Endodermal cell (in vitro differentiated cells): ENCODE results near the gene CD84. TPM values are rescaled to one million over a fixed set of nuclear protein-coding genes. Genes with fewer than 3 reads are reported as not detected.
A peak's percentile ranks its signal among the peaks of the same experiment; 100 is the strongest.

Source experiments
- DNase-seq: peaks from one replicate; pipeline ENCODE4 v3.0.0-alpha.2; 2017
- H3K27ac ChIP-seq: 2 replicates; pipeline ENCODE4 v1.5.1; 2013; ENCODE audit warnings: mild to moderate bottlenecking, low read depth, low read length, moderate library complexity
- H3K27me3 ChIP-seq: 2 replicates; pipeline ENCODE4 v1.6.1; 2013; ENCODE audit warnings: mild to moderate bottlenecking, low read length, moderate library complexity; ENCODE audit not compliant: insufficient read depth, control insufficient read depth, poor library complexity, severe bottlenecking
- H3K36me3 ChIP-seq: 2 replicates; pipeline ENCODE4 v1.7.0; 2013; ENCODE audit warnings: mild to moderate bottlenecking, low read length, moderate library complexity; ENCODE audit not compliant: control insufficient read depth, insufficient read depth
- H3K4me1 ChIP-seq: one replicate; pipeline ENCODE4 v1.7.0; 2013; ENCODE audit warnings: low read length; ENCODE audit not compliant: control insufficient read depth, insufficient read depth
- H3K4me3 ChIP-seq: 2 replicates; pipeline ENCODE4 v1.5.1; 2013; ENCODE audit warnings: mild to moderate bottlenecking, low read length, moderate library complexity
- H3K9ac ChIP-seq: 2 replicates; pipeline ENCODE4 v1.6.1; 2013; ENCODE audit warnings: mild to moderate bottlenecking, low read length, moderate library complexity; ENCODE audit not compliant: poor library complexity, severe bottlenecking; ENCODE audit errors: extremely low read depth
- H3K9me3 ChIP-seq: 2 replicates; pipeline ENCODE4 v1.6.1; 2013; ENCODE audit warnings: mild to moderate bottlenecking, low read length, moderate library complexity; ENCODE audit not compliant: control insufficient read depth
- H3K27ac Mint-ChIP-seq: 2 replicates; pipeline ENCODE4 v1.8.0; 2020; ENCODE audit warnings: mixed read lengths
- H3K27me3 Mint-ChIP-seq: 2 replicates; pipeline ENCODE4 v1.8.0; 2021; ENCODE audit warnings: mild to moderate bottlenecking, mixed read lengths; ENCODE audit not compliant: insufficient read depth
- H3K36me3 Mint-ChIP-seq: 2 replicates; pipeline ENCODE4 v1.8.0; 2020; ENCODE audit warnings: low read depth, mixed read lengths
- H3K4me1 Mint-ChIP-seq: 2 replicates; pipeline ENCODE4 v1.8.0; 2020; ENCODE audit warnings: mixed read lengths
- H3K4me3 Mint-ChIP-seq: 2 replicates; pipeline ENCODE4 v1.8.0; 2020; ENCODE audit warnings: mild to moderate bottlenecking, moderate library complexity, mixed read lengths
- H3K9me3 Mint-ChIP-seq: 2 replicates; pipeline ENCODE4 v1.8.0; 2020; ENCODE audit warnings: mild to moderate bottlenecking, mixed read lengths
- CTCF ChIP-seq: fragments of 200-600 bp; sonication (generic); conservative IDR thresholded peaks from 2 replicates; pipeline ENCODE4 v1.5.0; 2021; ENCODE audit warnings: antibody characterized with exemption, mild to moderate bottlenecking
- WGBS, 2 experiments: methylation state at CpG; one replicate each; pipeline versions ENCODE4 v1.1.5 to v1.1.7; 2013; ENCODE audit warnings: missing lambda C conversion rate in 2 of 2, mixed read lengths in 1 of 2; ENCODE audit not compliant: insufficient coverage in 1 of 2, insufficient read length in 1 of 2; 5-methylcytosine and 5-hydroxymethylcytosine counted together
- total RNA-seq, 2 donors: library from RNA; stranded (reverse); fragmentation: NEBNext Ultra II Directional in 1 of 2; extraction: Animal tissue kit (Norgen Biotek cat#: 25700) in 1 of 2; gene quantifications; 2 replicates in 1 of 2; 3 replicates in 1 of 2; pipeline ENCODE4 v1.2.1, GENCODE V29; 2021

CD84 gene
- total RNA-seq, 2 donors from 2014 or later, result not detected

GRCh38 chr1:160608057-160608456 is 28.8 kb upstream of the CD84 start:
- no peak overlapping the region for H3K9ac ChIP-seq
- peaks cover 22% of the 10 kb centered on the region for H3K4me1 Mint-ChIP-seq
- TF ChIP-seq CTCF, result no peak
- H3K27ac Mint-ChIP-seq, result no peak overlapping the region
- no peaks in the 10 kb centered on the region for H3K36me3 Mint-ChIP-seq
- H3K4me3 Mint-ChIP-seq, result no peak overlapping the region
- H3K27ac ChIP-seq, result no peak overlapping the region
- H3K36me3 ChIP-seq, result no peaks in the 10 kb centered on the region
- WGBS, 2 experiments, result 84 to 92% methylated on average over 3 to 6 of the region's 6 CpGs
- no peaks in the 10 kb centered on the region for H3K4me1 ChIP-seq
- H3K27me3 ChIP-seq, result no peaks in the 10 kb centered on the region
- H3K27me3 Mint-ChIP-seq, result no peaks in the 10 kb centered on the region
- peaks cover 27% of the 10 kb centered on the region for H3K9me3 Mint-ChIP-seq
- no peak for DNase-seq
- H3K4me3 ChIP-seq, result no peak overlapping the region
- peaks cover 28% of the 10 kb centered on the region for H3K9me3 ChIP-seq

- Mint-ChIP-seq H3K4me1 (peaks cover 22% of the 10 kb centered on the region), H3K9me3 (peaks cover 31% of the 10 kb centered on the region), H3K4me3 (no peak overlapping the region), H3K27ac (no peak overlapping the region), H3K27me3 (no peaks in the 10 kb centered on the region), H3K36me3 (no peaks in the 10 kb centered on the region)
- DNase-seq, result no peak
- Histone ChIP-seq H3K9ac (no peak overlapping the region), H3K4me1 (no peaks in the 10 kb centered on the region), H3K27me3 (no peaks in the 10 kb centered on the region), H3K4me3 (no peak overlapping the region), H3K36me3 (no peaks in the 10 kb centered on the region), H3K9me3 (peaks cover 32% of the 10 kb centered on the region), H3K27ac (no peak overlapping the region)
- WGBS, 2 experiments, result 100% methylated on average over 1 of the region's 1 CpG; no CpG with 5 or more reads in 1 of the 2 experiments
- no peak for TF ChIP-seq CTCF
Measured at GRCh38 chr1:160607672-160608032, 28.4 kb upstream of the CD84 start.

GRCh38 chr1:160607011-160607671 is 27.8 kb upstream of the CD84 start:
- Histone ChIP-seq H3K4me3 (no peak overlapping the region), H3K9ac (no peak overlapping the region), H3K36me3 (no peaks in the 10 kb centered on the region), H3K4me1 (no peaks in the 10 kb centered on the region), H3K9me3 (peaks cover 37% of the 10 kb centered on the region), H3K27me3 (no peaks in the 10 kb centered on the region), H3K27ac (no peak overlapping the region)
- no peaks in the 10 kb centered on the region for H3K27me3 Mint-ChIP-seq
- no peak overlapping the region for H3K4me3 Mint-ChIP-seq
- peaks cover 35% of the 10 kb centered on the region for H3K9me3 Mint-ChIP-seq
- H3K4me1 Mint-ChIP-seq, result peaks cover 20% of the 10 kb centered on the region
- DNase-seq, result peak; percentile 71
- no peak overlapping the region for H3K27ac Mint-ChIP-seq
- TF ChIP-seq CTCF, result peak; percentile 89
- H3K36me3 Mint-ChIP-seq, result no peaks in the 10 kb centered on the region
- 41 to 55% methylated on average over 2 to 3 of the region's 3 CpGs for WGBS, 2 experiments
